HG03025 (cell line): ENCODE measurements around the gene TGFA.

Experiments used
- ATAC-seq: cut with Tn5 transposase; IDR thresholded peaks from one replicate; pipeline ENCODE4 v1.9.1; 2021; ENCODE audit warnings: mild to moderate bottlenecking, moderate library complexity; ENCODE audit not compliant: unreplicated experiment, low FRiP score

Gene TGFA

DNA sequence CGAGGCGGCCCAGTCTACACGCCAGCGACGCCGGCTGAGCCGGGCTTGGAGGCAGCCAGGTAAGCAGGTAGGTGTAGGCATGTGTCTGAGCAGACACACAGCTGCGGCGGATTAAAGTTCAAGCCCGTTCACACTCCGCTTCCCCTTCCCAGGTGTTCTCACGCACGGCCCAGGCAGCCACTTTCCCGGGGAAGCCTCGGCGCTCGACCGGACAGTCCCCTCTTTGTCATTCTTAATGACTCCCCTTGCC, 367 bp downstream of the TGFA start:
- ATAC-seq = no peak

DNA sequence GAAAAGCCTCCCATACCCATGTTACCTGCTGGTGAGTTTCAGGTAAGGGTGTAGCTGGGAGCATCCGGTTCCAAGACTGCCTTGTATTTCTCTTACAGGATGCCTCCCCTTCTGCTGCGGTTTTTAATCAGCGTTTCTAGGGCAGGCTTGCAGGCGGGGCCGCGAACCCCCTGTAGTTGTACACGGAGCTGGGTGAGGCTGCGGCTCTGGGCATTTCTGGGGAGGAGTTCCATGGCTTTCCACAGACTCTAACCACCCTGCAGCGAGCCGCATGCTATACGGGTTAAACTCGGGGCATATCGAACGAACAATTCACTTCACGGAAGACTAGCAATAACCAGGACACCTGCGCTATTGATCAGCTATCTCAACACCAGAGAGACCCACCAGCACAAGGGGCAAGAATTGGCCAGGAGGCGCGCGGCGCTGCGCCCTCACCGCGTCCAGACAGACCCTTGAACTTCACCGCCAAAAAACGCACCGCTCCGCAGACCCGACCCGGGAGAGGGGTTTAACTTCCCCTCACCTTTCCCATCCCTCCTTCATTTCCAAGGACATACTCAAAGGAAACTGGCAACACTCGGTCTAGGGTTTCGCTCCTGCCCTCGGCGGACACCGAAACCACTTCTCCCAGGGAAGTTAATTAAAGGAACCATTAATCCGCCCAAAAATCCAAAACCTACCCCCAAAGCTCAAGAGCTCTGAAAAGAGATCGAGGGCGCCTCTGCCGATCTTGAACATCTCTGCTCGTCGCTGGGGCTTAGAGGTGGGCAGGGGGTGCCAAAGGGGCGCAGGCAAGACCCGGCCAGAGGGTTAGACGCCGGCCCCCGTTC, 909 bp downstream of the TGFA start:
- ATAC-seq = no peak

DNA sequence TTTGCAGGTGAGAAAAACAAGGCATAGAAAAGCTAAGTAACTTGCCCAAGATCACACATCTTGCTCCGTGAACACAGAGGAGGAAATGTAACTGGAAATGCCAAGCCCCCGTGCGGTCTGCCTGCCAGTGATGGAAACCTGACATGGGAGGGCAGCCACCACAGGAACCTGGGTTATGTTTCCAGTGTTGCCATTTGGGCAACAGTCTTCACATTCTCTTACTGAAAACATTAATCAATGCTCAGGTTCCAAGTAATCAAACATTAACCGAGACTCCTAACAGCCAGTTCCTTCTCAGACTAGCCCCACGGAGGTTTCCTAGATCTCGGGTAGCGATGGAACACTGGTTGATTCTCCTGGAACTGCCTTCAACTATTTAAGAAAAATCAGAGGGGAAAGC, 2.5 kb downstream of the TGFA start:
- no peak for ATAC-seq

DNA sequence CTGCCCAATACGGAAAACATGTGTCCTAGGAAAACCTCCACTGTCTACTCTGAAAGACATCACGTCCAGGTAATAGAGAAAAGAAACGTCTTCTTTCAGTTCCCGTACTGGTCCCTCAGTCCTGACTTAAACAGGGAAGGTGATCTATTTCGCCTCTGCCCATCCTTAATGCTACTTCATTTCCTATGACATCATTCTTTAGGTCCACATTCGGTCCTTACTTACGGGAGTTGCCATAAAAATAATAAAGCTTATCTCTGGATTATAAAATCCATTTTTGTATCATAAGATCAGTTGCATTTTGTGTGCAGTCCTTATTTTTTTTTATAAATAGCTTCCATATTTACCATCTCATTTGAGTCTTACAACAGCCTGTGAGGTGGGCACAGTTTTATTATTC, 3.7 kb downstream of the TGFA start:
- ATAC-seq = no peak

DNA sequence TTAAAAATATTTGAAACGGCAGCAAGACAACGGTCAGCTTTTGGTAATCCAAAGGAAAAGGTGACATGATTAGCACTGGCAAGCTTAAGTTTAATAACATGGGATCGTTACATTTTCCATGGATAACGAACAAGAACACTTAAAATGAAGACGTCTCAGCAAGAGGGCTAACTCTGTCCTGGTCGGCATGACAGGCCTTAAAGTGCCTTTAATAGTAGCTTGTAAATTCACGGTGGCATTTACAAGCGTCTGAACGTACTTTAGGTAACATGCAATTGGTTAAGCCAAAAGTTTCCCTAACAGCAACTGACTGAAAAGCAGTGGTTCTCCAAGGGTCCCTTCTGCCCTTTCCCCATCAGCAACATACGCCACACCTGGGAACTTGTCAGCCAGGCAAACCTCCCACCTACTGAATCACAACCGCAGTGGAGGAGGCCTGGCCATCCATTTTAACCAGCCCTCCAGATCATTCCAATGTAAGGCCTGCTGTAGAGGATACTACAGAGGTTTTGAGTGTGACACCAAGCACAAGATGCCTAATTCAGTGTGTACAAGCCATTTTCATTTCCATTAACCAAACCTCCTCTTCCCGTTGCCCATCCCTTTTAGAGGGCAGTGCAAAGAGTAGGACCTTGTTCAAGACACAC, 4.4 kb downstream of the TGFA start:
- no peak for ATAC-seq

DNA sequence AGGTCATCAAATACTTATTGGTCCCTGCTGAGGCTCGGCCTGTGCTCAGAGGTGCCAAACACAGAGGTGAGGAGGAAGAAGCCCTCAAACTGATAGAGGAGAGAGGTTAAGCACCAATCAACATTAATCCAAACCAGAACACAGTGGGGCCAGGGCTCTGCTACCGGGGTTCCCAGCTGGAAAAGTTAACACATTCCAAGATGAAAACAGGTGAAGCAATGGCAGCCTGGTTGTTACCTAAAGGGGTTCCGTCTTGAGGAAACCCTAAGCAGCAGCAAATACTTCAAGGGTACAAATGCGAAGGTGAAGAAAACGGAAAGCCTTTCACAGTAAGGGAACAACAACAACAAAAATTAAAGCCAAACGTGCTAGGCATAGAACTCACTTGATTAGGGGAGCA, 5.4 kb downstream of the TGFA start:
- no peak for ATAC-seq

DNA sequence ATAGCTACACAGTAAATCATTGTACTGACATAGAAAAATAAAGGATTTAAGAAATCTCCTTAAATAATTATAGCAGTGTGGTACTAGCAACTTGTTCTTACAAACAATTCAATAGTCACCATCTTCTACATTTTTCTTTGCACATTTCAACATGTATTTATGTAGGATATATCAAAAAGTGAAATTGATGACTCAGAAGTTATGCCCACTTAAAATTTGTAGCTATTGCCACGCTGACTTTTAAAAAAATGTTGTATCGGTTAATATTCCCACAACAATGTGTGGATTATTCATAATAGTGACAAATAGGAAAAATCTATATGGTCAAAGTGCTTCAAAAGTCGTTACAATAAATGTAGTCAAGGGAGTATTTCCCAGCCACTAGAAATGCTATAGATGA, 6.7 kb downstream of the TGFA start:
- no peak for ATAC-seq

DNA sequence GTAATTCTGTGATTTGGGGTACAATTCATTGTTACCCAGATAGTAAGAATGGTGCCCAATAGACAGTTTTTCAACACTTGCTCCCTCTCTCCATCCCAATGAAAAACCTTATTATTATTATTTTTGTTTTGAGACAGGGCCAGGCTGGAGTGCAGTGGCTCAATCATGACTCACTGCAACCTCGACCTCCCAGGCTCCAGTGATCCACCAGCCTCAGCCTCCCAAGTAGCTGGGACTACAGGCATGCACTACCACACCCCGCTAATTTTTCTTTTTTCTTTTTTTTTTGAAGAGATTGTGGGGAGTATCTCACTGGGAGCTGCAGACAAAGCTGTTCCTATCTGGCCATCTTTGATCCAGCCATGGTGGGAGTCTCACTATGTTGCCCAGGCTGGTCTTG, 7.2 kb downstream of the TGFA start:
- ATAC-seq = no peak

DNA sequence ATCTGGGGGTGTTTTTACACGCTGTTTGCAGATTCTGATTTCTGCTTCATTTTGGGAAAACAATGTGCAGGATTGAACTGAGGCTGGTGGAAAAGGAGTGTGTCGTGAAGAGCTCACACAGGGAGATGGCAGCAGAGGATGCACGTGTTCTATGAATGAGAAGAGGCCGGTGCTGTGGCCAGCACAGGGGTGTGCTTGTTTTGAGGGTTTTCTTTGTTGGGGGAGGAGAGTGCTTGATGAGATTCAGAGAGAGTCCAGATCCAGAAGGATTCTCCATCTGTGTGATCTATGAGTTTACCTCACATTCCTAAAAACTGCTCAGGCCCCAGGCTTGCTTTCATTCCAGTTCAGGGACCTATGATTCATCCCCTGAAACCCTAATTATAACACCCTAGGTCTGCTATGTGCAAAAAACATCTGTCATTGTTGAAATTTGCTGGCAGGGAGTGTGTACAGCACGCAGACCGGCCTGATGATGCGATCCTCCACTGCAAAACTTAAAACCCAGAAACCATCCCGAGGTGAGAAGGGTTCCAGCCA, 12.1 kb downstream of the TGFA start:
- no peak for ATAC-seq

DNA sequence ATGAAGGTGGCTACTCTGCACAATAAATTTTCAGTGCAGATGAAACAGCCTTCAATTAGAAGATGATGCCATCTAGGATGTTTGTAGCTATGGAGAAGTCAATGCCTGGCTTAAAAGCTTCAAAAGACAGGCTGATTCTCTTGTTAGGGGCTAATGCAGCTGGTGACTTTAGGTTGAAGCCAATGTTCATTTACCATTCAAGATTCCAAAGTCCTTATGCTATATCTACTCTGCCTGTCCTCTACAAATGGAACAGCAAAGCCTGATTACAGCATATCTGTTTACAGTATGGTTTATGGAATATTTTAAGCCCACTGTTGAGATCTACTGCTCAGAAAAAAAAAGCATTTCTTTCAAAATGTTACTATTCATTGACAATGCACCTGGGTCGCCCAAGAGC, 15.8 kb downstream of the TGFA start:
- ATAC-seq = no peak

DNA sequence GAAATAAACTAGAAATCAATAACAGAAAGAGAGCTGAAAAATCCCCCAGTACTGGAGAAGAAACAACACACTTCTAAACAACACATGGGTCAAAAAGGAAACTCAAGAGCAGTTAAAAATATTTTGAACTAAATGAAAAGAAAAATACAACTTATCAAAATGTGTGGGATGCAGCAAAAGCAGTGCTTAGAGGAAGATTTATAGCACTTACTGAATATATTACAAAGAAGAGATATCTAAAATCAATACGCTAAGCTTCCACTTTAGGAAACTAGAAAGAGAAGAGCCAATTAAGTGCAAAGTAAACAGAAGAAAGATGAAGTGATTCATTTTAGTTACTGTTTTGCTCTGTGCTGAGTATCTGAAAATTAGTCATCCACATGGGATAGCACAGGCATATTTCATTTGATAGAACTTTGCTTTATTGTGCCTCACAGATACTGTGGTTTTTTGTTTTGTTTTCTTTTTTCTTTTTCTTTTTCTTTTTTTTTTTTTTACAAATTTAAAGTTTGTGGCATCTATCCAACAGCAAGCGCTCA, 17.0 kb downstream of the TGFA start:
- no peak for ATAC-seq

DNA sequence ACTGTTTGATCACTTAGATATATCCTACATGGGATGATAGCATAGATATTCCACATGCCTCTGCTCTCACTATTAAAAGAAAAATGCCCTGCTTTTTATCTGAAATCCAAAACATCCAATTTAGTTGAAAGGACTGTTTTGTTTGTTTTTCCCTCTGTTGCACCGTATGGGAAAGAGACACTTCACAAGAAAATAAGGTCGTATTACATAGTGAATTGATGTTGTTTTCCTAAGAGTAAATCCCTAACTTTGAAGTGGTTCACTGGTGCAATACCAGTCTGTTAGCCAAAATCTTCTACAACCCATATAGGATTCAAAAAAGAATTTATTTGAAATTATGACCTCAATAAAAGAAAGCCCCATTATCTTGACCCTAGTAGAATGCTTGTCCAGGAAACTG, 18.1 kb downstream of the TGFA start:
- ATAC-seq = no peak

DNA sequence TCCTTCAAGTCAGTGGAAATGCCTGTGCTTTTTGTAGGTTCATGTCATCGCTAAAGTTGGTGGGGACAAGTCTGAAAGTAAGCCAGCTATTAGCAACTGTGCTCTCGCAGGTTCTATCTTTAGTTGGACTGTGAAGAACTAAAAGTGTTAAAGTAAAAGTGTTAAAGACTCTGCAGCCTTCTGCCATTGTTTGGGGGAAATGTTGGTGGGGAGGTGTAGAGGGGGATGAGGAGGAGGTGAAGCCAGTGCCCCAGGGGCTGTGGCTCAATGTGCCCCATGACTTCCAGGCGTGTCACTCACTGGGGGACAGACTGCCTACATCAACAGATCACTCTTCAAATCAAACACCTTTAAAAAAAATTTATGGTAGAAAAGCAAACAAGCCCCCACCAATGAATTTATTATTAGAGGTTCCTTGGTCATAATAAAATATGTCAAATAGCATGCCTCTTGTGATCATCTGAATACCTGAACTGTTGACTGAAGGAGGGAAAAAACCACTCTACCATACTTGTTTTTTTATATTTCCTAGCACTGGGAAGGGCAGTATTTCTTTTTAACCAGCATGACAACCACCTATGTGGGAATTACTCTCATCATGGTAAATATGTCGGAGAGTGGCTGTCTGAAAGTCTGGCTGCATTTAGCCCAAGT, 19.3 kb downstream of the TGFA start:
- ATAC-seq = no peak

DNA sequence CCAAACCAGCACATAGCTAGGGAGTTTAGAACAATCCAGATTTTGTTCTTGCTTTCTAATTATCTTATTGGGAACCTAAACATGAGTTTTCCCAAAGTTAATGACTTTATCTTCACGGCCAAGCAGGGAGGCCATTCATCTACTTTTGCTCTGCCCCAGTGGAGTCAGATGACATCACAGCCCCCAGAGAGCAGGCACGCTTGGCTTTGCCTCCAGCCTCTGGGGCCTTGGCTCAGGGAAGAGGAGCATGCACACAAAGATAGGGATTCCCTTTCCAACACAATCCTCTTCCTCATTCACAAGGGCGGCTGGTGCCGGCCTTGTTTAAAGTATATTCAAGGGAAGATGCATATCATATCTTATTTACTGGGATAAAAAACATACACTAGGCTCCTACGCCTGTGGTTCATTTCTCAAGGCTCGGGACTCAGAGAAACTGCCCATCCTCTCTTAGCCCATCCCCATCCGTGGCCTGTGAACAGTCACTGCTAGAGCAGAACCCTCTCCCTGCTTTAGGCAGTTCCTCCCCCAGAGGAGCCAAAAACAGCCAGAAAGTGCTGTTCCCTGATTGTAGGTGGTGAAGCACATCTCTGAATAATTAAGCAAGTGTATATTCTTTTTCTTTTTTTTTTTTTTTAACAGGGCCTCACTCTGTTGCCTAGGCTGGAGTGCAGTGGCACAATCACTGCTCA, 21.2 kb downstream of the TGFA start:
- no peak for ATAC-seq

DNA sequence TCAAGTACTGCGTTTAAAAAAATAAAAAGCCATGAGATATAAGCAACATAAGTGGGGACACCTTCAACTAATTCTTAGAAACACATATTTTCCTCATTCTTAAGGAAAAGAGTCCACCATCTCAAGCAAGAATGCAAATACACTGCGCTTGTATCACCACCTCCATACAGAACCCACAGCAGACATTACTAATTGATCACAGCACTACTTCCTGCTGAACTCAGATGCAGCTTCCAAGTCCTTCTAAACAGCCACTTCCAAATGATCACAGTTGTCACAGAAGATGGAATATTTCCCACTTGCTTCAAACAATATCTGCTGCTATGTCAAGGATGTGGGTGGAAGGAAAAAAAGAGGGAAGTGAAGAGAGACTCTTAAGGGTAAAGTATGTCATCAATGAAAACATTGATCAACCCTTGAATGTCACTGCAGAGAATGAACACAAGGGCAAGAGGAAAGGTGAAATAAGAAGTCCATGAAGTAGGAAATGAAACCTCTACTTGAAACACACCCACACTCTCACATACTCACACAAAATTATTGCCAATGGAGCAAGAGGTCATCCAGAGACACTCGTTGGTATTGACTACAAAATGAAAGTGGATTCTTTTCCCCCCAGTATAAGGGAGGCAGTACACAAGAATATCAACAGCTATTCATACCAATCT, 22.1 kb downstream of the TGFA start:
- no peak for ATAC-seq

DNA sequence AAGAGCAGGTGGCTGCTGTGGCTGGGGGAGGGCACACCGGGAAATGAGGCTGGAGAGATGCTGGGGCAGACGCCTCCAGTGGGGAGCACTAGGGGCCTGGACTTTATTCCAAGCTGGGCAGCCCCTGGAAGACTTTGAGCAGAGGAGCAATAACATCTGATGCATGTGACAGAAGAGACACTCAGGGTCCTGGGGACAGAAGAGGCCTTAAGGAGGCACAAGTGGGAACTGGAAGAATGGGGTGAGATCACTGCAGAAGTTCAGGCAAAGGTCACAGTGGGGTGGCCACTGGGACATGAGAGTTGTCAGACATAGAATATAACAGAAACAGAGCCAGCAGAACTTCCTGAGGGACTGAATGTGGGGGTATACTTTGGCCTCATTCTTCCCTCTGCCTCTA, 24.0 kb downstream of the TGFA start:
- no peak for ATAC-seq

DNA sequence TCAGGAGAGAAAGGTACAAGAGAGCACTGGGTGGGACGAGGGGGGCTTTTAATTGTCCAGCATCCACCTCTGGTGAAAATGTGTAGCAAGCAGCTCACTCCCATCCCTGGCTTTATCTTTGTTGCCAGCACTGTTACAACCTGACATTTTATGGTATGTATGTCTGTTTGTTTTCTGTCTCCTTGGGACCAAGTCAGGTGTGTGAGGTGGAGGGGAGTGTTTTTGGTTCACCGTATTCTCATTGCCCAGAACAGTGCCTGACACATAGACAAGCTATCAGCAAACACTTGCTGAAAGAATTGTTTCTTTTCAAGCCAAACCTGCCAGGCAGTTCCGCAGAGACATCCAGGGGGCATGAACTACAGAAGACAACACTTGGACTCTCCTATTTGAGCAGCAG, 24.7 kb downstream of the TGFA start:
- no peak for ATAC-seq

DNA sequence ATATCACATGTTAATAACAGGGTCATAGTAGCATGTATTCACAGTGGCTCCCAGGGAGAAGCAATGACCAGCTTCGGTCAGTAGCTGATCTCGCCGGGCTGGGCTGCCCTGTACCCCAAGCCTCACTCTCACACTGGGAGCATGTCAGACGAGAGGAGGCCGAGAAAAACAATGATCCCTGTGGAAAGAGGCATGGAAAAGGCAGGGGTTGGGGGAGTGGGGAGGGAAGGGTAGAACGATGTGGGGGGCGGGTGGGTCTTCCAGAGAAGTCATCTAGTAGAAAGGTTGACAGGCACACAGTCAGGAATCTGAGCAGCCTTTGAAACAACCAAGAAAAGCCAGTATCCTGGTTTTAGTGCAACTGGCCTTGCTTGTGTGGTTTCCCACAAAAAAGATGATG, 25.4 kb downstream of the TGFA start:
- ATAC-seq = no peak

DNA sequence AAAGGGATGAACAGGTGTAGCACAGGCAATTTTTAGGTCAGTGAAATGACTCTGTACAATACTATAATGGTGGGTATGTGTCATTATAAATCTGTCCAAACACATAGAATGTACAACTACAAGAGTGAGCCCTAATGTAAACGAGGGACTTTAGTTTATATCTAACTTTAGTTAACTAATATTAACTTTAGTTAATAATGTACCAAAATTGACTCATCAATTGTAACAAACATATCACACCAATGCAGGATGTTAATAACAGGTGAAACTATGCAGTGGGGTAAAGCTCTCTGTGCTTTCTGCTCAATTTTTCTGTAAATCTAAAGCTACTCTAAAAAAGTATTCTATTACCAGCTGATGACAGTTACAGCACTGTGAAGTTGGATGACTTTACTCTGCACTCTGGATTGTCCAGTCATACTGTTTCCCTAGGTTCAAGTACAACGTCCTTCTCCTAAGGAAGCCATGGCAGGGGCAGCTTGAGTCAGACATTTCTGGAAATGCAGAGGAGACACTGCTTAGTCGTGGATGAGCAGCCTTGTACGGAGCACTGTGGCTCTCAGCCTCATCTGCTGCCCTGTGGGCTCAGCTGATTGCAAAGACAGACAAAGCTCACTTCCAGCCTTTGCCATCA, 26.1 kb downstream of the TGFA start:
- ATAC-seq = no peak

DNA sequence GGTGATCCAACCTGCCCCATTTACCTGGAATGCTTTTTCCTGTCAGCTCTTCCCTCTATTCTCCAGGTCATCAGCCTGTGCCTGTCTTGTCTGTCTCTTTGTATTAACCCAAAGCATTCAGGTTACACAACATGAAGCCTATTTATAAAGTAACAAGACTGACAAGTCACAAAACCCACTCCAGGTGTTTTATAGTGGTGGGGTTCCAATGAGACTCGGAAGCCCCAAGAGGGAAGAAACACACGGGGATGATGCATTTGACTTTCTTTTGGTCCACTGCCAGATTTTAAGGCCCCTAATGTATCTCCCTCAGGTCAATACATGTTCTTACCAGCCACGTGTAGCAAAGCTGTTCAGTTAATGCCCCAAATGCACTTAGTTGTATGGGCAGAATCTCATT, 27.5 kb downstream of the TGFA start:
- no peak for ATAC-seq
